NCI-H345 (cell line): ENCODE results near the gene AIFM2.
"Not testable (repeated sequence)": the region's sequence is repeated elsewhere in the genome, so short reads cannot be mapped to it uniquely, and the experiment has no call there.

Source experiments
- DNase-seq: peaks from one replicate; lab custom pipeline; 2025; lab: John Stamatoyannopoulos, UW

AIFM2 gene

DNA sequence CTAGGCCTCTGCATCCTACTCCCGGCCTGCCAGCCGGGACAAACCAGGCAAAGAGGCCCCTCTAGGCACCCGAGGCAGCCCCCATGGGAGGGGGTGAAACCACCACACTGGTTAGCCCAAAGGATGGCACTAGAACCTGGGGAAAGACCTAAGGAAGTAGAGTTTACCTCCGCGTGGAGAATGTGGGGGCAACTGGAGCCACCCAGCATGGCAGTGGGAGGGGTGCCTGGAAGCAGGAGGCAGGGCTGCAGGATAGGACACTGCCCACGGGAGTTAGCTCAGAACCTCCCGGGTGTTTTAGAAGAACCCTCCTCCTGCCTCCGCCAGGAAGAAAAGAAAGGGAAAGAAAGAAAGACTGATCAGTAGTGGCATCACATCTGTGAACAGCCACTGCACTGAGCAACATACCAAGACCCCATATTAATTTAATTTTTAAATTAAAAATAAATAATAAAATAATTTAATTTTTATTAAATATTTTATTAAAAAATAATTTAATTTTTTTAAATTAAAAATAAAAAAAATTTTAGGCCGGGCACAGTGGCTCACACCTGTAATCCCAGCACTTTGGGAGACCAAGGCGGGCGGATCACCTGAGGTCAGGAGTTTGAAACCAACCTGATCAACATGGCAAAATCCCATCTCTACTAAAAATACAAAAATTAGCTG lies 11.2 kb downstream of the AIFM2 start:
- DNase-seq = no peak

DNA sequence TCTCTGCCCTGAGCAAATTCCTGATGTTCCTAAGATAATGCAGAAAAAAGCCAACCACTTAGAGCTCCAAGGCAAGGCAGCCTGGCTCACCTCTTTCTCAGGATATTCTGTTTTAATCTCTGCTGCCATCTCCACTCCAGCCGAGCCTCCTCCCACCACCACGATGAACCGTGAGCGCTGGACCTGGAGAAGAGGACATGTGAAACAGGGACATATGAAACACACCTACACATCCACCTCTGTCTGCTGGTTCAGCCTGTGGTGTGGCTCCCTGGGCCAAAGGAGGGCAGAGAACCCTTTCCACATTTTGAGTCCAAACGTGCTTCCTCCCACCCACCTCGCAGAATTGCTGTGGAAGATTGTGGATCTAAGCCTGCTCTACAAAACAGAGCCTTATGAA lies 12.2 kb downstream of the AIFM2 start:
- DNase-seq = no peak

DNA sequence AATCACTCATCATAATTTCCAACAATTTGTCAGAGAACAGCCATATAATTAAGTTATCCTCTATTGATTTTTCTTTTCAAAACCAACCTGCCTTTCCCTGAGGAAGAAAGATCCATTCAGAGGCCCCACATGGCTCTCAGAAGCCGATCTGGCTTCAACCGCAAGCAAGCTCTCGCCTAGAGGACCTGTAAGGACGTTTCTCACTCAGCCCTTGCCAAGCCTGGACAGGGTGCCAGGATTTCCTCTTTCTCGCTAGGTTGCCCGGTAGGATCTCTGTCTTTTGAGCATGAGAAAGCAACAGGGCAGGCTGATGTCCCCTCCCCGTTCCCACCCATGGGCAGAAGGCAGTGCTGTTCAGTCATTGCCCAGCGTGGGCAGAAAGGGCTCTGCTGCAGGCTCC lies 13.0 kb downstream of the AIFM2 start:
- no peak for DNase-seq

DNA sequence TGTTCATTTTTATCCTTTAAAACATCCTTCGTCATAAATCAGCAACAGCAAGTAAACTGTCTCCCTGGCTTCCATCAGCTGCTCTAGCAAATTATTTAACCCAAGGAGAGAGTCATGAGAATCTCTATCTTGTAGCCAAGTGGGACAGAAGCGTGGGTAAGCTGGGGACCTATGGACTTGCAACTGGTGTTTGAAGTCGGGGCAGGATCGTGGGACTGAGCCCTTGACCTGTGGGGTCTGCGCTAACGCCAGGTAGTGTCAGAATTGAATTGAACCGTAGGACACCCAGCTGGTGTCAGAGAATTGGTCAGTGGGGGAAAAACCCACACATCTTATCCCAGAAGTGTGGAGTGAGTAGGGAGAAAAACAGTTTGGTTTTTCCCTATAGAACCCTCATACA lies 13.4 kb downstream of the AIFM2 start:
- DNase-seq = no peak

DNA sequence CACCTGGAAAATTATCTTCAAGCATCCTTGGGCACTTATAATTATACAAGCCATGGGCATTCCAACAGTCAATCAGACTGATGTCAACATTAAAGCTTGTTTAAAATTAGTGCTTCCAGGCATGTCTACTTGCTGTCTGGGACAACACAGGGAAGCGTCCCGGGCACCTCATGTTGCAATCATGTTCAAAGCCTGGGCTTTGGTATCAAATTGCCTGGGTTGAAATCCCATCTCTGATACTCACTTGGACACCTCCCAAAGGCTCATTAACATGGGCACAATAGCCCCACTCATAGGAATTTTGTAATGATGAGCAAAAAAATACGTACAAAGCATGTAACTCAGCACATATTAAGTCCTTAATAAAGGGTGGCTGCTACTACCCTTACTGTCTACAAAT lies 14.4 kb downstream of the AIFM2 start:
- no peak for DNase-seq

DNA sequence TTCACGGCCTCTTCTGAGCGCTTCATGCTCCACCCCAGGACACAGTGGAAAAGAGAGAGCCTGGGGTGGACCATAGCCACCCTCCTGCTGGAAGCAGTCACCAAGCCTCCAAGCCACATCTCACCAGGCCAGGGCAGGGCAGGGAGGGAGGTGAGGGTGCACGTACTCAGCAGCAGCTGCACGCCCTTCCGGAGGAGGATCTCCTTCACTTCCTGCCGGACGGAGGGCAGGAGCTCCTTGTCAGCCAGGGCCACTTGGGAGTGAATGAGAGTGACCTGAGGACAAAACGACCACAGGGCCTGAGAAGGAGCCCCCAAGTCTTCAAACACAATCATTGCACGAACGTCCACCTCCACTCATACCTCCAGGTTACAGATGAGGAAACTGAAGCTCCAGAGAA lies 15.0 kb downstream of the AIFM2 start:
- DNase-seq = no peak

DNA sequence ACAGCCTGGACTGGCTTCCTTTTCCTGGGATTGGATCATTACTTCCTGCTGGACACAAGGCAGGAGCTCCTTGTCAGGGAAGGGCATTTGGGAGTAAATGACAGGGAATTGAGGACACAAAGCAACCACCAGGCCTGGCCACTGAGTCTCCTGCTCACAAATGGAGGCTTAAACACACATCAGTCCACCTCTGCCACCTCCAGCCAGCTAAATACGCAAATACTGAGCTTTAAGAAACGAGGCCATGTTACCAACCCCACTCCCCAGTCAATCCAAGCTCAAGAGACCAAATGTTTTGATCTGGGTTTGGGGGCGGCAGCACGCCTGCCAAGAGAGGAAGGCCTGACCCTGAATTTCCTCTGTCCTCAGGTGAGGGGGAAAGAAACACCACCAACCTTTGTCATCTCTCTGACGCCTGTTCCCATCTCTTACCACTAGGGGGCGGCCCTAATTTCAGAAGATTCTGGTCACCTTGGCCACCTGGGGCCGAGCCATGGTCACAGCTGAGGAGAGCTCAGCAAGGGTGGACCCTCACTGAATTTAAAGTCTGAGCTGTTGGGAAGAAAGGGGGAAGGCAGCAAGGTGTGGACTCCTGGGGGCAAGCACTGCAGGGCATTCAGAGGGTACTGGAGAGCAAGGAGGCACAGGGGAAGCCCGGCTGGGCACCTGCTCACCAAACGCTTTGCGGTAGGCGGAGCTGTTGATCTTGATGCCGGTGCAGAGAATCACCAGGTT lies 16.5 kb downstream of the AIFM2 start:
- DNase-seq = peak; percentile 32

DNA sequence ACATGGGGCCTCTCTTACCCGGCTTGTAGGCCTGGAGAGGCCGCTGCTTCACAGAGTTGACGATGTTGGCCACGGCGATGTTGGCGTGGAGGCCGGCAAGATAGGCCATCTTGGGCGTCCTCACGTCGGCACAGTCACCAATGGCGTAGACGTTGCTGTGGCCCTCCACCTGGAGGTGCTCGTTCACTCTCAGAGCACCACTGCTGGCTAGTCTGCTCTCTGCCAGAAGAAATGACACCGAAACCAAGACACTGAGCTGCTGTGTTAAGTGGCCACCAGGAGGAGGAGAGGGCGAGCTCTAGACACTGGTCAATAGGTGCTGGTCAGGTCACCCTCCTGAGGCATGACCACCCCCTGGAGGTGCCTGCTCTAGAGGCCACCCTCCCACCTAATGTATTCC lies 17.7 kb downstream of the AIFM2 start:
- DNase-seq = no peak

DNA sequence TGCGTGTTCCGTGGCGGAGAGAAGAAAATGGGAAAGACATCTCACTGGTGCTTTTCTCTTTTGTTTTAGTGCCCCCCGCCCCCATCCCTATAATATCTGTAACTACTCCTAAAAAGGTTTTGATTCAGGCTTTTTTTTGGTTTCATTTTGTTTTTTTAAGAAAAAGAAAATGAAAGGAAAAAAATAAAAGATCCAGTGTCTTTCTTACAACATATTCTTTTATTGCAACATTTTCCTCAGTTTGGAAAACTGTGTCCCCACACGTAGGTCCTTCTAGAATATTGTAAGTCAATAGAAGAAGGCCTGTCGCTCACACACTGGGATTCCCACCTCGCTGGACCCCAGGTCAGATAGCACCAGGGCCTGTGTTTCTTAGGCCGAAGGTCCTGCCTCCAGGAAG lies 20.6 kb downstream of the AIFM2 start:
- DNase-seq = no peak

DNA sequence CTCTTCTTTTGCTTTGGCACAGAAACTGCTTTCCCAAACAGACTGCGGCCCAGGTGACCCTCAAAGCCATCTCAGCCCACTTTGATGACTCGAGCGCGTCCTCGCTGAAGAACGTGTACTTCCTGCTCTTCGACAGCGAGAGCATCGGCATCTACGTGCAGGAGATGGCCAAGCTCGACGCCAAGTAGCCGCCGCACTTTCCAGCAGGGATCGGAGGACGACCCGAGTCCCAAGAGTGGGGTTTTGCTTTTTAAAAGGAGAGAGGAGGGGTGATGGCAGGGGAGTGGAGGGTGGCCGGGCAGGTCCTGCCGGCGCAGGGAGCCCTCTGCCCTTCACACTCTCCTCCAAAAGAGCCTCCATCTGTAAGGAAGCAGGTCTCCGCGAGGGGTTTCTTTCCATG lies 21.1 kb downstream of the AIFM2 start:
- DNase-seq = no peak

DNA sequence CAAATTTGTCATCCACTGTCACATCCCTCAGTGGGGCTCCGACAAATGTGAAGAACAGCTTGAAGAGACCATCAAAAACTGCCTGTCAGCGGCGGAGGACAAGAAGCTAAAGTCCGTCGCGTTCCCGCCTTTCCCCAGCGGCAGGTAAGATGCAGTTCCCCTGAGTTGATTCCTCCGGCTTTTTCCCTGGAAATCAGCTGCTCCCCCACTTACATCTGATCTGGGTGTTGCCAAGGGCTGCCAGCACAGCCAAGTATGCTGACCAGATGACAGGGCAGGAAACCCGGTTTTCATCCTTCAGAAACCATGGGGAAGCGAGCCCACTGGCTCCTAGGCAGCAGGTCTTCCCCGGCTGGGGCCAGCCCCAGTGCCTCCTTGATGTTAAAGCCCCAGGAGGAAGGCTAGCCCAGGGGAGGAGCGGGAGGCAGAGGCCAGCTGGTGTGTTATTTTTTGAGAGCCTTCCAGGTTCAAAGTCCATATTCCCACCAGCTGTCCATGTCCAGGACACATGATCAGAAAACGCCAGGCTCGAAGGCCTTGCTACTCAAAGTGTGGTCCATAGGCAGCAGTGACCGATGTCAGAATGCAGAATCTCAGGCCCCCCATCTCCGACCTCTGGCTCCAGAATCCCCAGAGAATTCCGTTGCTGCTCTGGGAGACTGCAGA lies 23.4 kb downstream of the AIFM2 start:
- DNase-seq = no peak

DNA sequence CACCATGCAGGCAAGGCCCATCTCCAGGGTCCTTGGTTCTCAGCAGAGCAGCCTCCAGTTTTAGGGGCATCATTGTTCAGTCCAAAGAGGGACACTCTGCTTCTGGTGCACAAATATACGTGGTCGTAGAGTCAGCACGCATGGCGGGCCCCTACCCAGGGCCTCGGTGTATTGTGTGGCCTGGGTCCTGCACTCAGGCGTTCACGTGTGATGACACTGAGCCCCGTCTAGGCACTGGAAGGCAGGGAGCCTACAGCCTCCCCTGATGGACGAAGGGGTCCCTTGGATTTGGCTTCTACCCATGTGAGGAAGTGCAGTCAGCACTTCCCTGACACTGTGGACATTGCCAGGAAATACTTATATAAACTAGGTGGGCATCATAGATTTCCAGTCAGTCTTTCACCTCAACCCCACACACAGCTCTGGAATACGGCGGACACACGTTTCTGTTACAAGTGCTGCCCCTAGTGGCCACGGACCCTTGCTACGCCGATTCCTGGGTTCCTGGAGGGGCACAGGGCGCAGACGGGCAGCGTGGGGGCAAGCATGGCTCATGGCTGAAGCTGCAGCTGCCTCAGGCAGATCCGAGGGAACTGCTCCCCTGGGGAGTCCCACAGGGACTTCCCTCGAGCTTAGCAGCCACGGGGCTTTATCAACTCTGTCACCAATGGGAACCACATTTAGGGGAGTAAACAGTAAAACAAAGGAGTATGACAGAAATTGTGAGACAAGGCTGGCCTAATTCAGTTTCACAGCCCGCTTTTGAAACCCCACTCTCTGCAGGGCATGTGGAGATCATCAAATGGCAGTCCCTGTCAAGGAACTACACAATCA lies 25.4 kb downstream of the AIFM2 start:
- no peak for DNase-seq

DNA sequence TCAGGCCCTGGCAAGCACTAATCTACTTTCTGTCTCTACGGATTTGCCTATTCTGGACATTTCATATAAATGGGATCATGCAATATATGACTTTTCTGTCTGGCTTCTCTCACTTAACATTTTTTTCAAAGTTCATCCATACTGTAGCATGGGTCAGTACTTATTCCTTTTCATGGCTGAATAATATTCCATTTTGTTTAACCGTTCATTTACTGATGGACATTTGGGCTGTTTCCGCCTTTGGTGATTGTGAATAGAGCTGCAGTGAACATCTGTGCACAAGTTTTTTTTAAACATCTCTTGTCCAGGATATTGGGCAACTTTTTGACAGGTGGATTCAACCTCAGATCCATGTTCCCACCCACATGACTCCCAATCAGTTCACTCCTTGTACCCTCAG lies 31.0 kb downstream of the AIFM2 start:
- no peak for DNase-seq

DNA sequence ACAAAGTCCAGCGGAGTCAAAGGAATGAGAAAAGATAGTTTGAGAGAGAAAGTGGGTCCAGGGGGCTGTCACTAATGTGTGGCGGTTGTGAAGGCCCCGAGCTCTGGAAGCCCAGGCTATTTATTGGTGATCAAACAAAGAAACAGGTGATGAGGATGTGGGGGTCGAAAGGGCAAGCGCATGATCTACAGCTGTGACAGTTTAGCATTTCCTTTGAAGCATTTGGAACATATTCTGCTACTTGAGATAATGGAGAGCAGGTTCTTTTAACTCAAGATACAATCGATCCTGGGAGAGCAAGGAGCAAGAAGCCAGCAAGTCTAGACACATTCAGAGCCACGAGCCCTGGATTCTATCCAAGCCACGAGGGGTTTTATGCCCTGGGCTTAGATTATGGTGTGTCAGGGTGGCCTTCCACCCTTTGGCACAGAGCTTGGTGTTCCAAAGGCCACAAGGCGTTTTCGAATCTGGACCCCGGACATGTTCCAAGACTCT lies 31.5 kb downstream of the AIFM2 start:
- not testable (repeated sequence) for DNase-seq

DNA sequence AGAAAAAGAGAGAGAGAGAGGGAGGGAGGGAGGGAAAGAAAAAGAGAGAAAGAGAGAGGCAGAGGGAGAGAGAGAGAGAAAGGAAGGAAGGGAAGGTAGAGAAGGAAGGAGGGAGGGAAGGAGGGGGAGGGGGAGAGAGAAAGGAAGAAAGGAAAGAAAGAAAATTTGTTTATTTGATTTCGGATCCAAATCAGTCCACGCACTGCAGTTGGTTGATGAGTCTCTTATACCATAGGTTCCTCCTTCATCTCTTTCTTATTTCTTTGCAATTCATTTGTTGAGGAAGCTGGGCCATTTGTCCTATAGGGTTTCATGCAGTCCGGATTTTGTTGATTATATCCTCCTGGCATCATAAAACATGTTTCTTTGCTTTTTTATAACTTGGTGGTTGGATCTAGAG lies 34.4 kb downstream of the AIFM2 start:
- no peak for DNase-seq

DNA sequence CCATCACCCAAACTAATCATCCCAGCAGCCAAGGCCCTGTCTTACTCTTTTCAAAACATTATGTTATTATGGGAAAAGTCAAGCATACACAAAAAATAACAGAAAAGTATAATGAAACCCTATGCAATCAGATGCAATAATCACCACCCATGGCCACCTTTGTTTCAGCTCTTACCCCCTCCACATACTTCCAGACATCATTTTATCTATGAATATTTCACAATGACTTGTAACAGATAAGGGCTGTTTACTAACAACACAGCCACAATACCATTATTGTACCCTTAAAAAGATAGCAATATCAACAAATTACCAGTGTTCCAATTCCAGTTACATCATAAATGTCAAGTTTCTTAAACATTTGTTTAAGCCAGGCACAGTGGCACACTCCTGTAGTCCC lies 35.2 kb downstream of the AIFM2 start:
- no peak for DNase-seq

DNA sequence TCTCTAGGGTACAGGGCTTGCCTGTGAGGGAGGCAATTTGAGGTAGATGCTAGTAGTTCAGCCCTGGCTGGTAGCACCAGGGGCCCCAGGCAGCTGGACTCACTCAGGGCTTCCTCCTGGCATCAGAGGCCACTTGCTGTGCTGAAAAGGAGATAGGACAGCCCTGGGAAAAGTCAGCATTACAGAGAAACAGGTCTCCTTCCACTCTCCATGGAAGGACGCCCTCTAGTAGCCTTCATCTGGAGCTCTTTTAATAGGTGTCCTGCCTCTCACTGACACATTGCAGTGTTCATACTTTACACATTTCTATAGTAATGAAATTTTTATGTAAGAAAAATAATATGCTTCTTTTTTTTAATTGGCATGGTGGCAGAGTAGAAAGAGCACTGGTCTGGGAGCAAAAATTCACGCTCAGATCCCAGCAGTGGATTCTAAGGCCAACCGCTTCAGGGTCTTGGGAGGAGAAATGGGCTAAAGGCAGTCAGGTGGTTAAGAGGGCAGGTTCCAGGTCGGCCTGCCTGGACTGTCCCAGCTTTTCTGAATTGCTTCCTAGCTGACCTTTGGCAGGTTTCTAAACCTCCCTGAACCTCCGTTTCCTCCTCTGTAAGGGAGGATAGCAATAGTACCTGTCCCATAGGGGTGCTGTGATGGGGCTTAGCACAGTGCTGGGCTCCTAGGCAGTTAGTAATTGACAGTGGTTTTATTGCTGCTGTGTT lies 35.8 kb downstream of the AIFM2 start:
- no peak for DNase-seq

DNA sequence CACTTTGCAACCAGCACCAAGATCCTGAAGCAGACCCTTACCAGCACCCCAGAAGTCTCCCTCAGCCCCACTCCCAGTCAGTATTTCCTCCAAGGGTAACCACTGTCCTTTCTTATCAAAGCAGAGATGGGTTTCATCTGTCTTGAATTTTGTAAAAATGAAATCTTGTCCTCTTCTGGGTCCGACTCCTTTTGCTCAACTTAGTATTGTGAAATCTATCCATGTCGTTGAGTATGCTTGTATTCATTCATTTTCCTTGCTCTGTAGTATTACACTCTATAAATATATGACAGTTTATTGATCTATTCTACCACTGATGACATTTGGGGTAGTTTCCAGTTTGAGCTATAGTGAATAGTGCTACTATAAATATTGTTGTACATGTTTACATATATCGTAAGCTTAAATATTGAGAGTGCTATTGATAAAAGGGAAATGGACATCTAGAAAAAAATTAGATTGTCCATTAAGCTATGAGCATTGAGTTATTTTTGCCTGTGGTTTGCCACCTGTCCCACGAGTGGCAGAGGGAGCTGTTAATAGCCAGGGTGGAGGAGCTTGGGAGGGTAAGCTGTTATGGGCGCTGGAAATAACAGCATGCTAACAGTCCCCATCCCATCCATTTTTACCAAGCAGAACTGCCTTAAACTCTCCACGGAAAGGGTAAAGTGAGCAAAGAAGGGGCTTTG lies 36.5 kb downstream of the AIFM2 start:
- DNase-seq = no peak

DNA sequence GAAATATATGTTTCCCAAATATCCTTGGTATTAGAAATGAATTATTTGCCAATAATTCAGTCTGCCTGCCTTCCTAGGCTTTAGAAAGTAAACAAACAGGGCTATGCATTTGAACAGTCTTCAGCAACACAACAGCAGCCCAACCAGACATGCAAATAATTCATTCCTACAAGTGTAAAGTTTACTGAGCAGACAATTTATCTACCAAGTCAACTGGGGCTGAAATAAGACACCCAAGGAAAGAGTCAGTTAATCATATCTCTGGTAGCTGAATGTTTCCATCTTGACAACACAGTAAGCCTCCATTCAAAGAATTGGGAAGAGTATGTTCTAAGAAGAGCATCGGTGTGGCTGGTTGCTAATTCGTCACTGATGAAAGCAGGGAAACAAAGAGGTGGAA lies 38.4 kb downstream of the AIFM2 start:
- no peak for DNase-seq

DNA sequence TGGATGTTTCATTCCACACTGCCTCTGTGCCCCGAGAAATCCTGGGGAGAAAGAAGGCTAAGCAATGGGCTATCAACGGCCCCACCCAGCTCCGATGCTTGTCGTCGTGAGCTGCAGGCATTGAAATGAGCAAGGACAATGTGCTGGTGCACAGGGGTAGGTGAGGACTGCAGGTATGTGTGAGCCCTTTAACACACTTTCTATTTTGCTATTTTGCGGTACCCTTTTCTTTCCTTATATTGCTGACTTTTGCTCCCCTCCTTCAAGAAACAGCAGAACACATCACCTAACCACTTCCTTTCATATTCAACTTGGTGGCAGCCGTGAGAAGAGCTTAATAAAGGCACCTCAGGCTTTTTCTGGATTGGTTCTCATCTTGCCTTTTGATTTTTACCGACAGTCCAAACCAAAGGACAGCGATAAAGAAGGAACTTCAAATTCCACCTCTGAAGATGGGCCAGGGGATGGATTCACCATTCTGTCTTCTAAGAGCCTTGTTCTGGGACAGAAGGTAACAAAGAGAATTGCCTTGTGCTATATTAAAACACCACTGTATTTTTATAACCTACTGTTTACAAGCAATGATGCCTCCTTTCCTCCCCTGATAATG lies 39.2 kb downstream of the AIFM2 start:
- no peak for DNase-seq

DNA sequence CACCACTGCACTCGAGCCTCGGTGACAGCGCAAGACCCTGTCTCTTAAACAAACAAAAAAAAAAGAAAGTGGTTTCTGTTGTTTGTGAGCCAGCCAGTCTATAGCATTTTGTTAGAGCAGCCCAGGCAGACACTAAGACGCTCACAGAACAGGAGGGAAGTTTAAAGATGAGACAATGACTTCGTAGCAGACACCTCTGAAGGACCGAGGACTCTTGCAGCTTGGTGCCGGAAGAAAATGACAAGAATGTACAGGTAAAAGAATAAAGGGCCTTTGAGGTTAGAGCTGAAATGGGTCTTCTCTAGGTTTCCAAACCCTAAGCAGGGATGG lies 40.3 kb downstream of the AIFM2 start:
- DNase-seq = no peak
